NCI-H2081 (cell line): ENCODE results near the gene GATA5.

Experiments
- DNase-seq, 2 experiments: peaks; one replicate each; lab custom pipeline; 2025; lab: John Stamatoyannopoulos, UW

The GATA5 gene

DNA sequence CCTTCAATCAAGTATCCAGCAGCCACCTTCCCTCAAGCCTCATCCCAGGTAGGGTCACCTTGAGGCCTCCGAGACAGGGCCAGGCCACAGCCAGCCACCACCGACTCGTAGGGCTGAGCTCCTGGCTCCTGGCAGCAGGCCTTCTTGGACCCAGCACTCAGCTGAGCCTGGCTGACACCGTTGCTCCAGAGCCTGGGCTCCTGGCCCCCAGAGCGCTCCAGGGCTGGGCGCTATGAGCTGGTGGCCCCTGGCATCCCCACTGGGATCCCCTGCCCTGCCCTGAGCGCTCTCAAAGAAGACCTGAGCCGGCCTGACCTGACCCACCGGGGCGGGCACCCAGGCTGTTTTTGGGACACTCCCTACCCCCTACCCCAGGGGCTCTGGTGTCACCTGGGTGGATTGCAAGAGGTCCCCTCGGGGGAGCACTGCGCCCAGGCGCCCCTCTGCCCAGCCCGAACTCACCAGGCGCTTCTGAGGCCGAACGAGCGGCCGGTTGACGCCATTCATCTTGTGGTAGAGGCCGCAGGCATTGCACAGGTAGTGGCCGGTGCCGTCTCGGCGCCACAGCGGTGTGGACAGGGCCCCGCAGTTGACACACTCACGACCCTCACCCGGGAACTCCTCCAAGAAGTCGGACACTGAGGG, 2.7 kb downstream of the GATA5 start:
- DNase-seq, result no peak

DNA sequence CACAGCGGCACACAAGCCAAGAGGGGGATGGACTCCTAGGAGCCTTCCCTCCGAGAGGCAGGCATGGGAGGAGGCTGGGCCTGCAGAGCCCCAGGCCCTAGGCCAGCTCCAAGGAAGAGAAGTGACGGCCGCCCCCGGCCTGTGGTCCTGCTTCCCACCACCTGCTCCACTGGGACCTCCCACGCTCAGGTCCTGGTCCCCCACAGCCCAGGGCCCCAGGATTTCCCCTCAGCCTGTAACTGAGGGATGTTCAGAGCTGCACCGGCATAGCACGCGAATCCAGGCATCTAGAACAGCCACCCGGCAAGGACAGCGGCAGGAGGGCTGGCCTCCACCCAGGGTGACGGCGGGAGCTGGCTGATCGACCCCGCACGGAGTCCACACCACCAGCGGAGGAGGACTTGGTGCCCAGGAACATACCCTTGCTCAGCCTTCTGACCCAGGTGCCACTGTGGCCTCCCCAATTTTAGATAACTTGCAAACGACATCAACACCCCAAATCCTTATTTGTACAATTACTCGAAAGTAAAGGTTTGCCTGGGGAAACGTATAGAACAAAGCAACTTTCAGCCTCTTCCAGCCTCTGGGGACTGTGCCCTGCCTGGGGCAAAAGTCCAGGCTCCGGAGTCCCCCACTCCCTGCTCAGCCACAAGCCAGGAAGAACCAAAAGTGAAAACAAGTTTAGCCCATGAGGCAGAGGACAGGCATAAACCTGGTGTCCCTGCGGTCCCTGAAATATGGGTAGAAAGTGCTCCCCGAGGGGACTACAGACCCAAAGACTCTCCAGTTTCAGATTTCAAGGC, 3.5 kb downstream of the GATA5 start:
- no peak for DNase-seq

DNA sequence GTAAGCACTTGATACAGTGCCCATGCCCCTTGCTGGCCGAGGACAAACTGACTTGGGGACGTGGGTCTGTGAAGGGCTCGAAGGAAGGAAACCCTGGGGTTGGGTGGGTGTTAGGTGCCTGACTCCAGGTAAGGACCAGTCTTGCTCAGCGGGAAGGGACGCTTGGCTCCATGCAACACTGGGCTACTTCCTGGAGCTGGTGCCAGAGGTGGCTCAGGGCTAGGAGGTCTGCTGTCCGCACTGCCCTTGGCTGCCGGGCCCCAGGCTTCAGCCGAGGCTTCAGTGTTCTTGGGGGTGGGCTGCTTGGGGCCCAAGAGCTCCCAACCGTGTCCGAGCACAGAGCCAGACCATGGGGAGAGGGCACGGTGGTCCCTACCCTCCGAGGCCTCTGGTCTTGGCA, 5.3 kb downstream of the GATA5 start:
- no peak for DNase-seq

DNA sequence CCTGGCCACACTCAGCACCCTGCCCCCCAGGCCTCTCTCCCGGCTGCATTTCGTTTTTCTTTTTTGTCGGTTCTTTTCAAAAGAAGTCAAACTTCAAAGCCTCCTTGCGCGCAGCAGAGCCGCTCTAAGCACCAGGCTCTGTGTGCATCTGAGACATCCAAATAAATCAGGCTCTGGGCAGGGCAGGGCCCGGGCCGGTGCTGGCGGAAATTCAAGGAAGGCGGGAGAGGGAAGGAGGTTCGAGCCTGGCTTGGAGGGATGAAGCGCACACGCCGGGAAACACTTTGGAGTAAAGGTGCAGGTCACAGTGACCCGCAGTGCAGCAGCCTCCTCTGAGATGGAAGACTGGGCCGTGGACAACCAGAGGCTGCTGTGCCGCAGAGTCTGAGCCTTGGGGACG, 5.8 kb downstream of the GATA5 start:
- DNase-seq, result no peak

DNA sequence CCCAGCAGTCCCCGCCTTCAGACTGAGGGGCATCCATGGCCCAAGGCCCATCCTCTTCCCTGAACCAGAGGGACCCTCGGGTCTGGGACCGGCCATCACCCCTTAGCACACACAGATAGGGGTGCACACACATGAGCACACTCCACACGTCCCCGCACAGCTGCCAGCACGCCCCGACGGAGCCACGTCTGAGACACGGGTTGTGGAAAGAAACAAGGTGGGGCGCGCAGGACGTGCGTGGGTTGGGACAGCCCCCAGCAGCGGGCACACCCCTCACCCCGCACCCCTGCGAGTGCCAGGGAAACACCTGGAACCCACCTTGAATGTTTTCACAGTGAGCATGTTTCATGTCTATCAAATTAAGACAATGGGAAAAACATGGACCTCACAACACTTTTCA, 6.4 kb downstream of the GATA5 start:
- DNase-seq, result no peak

DNA sequence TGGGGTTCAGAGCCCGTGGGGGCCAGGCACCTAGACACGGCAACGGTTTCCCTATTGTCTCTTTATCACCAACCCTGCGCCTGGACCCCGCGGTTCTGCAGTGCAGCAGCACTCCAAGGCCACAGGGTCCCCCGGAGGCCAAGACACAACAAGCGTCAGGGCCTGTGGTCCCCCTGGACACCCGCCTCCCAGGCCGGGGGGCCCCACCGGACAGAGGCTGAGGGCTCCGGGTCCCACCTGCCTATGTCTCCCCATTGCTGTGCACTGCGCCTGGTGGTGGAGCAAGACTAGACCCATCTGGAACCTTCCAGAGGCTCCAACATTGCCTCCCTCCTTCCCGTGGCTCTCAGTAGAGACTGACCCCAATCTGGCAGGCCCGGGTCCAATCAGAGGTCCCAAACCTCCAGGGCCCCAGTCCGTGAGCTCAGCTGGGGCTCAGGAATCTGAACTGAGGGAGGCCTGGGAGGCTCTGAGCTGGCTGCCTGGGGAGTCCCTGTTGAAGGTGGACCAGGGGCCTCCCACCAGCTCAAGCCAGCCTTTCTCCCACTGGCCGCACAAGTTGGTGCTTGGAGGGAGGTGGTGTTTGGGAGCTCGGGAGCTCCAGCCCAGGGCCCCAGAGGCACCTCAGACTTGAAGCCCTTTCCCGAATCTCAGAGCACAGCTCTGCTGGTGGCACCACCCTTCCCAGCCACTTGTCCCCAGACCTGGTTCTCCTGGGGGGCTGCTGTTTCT, 8.8 kb downstream of the GATA5 start:
- DNase-seq, result no peak

DNA sequence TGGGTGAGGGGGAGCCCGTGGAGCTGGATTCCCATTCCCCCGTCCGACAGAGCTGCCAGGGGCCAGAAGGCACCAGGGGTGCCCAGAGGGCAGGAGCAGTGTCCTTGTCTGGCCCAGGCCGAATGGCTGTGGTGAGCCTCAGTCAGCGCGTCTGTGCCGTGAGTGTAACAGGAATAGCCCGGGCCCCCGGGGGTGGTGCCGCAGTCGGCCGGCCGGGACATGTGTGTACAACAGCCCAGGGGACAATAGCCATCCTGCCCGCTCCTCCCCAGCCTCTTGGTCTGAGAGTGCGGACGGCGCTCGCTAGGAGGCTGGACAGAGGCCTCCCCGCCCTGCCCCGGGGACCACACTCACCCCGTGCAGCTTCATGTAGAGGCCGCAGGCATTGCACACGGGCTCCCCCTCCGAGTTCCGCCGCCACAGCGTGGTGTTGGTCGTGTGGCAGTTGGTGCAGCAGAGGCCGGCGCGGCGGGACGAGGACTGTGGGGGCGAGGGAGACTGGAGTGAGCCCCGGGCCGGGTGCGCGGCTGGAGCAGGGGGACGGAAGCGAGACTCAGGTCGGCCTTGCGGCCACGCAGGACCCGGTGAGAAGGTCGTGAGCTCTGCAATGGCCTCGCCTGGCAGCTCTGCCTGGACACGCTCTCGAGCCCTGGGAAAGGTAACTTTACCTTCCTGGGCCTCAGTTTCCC, 9.6 kb downstream of the GATA5 start:
- DNase-seq, result no peak

DNA sequence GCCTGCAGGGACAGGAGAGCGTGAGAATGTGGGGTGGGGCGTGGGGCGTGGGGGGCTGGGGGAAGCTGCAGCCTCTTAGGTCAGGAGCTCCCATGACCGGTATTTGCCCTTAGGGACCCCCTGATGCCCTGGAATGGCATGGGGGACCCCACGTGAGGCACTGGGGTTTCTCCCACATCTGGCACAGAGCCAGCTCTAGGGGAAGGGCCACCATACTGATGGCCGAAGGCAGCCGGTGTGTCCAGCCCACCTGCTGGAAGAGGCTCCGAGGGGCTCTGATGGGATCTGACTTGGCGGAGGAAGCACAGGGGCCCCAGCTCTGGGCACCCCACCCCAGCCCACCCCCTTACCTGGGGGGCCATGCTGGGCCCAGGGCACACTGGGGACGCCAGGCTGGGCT, 10.8 kb downstream of the GATA5 start:
- DNase-seq, result no peak

DNA sequence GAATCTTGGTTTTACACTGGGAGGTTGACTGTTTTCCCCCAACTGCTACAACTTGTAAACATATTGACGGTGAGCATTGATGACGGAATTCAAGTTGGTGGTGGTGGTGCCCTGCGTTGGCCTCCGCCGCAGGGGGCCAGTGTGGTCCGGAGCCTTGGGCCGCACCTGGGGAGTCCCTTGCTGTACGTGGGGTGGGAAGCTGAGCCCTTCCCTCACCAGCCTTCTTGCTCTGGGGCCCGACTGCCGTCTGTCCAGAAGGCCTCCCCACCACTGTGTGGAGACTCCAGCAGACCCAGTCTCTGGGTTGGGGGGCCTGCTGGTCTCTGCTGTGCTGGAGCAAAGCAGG, 11.4 kb downstream of the GATA5 start:
- DNase-seq, result no peak

DNA sequence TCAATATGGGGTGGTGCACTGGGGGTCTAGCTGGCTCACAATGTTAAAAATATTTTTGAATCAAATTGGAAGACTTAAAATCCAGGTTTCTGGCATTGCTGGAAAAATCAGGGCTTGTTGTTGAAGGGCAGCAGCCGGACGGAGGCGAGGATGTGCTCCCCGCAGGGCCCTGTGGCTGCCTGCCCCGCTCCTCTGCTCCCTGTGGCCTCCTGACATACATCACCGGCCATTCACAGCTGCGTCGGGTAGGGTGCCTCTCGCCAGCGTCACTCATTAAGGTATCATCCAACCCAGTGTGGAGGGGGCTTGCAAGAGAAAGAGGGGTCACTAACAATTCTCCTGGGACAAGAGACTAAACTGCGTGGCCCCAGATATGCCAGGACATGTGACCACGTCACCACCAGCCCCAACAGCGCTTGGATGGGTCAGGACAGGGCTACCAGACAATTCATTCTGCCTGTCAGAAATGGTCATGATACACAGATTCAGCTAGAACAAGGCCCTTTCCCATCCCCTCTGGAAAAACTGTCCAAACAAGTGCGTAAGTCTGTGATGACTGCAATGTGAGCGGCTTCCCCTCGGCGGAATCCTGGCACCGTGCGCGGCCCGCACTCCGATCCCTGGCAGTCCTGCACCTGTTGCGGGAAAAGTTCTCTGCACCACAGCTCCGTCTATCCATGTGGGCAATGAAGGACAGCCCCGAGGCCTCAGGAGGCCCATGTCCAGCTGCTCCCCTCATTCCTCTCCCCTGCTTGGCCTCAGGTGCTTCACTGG, 12.0 kb downstream of the GATA5 start:
- DNase-seq, result no peak

DNA sequence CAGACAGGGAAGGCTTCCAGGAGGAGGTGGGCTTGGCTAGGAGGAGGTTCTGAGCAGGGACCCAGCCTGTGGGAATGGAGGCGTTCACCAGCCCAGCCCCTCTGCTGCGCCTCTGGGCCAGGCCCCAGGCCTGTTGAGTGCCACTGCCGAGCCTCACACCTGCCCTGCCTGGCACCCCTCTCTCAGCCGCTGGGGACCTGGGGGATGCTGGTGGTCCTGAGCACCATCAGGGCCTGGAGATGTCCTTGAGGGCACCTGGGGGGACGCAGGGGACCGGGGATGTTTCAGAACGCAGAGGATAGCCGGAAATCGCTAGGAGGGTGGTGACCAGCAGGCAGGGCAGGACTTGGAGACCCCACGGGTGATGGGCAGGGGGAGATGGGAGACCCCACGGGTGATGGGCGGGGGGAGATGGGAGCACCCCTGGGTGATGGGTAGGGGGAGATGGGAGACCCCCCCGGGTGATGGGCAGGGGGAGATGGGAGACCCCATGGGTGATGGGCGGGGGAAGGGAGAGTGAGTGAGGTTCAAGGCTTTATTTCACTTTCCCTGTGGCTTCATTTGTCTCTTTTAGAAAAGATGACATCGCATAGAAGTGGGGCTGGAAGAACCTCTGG, 12.7 kb downstream of the GATA5 start:
- DNase-seq, result no peak

DNA sequence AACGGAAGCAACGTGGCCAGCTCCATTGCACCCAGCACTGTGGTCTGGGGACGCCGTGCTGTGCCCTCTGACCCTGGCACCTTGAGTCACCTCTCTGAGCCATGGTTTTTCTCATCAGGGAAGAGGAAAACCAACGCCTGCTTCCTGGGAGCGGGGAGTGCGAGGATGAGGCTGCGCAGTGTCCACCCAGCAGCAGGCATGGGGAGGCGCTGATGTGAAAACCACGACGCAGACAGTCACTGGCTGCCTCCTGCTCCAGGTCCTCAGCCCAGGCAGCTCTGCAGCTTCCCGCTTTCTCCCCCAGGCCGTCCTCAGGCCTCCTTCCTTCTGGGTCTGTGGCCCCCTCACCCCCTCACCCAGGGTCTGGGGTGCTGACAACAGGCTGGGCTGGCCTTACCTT, 14.0 kb downstream of the GATA5 start:
- no peak for DNase-seq

DNA sequence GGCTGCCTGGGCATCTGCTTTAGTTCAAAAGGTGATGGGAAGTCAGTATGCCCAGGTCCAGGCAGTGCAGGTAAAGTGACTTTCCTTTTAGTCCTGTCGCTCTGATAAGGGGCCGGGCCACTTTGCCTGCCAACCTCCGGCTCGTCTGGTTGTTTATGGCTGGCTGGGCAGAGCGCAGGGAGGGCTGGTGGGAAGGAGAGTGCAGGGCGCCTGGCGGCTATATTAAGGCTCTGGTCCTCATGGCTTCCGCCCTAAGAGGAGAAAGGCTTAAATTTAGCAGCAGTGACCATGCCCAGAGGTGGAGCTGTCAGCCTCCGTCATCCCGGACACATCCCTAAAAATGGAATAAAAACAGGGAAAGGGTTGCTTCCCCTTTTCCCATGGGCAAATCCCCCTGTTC, 14.6 kb downstream of the GATA5 start:
- DNase-seq, result no peak

DNA sequence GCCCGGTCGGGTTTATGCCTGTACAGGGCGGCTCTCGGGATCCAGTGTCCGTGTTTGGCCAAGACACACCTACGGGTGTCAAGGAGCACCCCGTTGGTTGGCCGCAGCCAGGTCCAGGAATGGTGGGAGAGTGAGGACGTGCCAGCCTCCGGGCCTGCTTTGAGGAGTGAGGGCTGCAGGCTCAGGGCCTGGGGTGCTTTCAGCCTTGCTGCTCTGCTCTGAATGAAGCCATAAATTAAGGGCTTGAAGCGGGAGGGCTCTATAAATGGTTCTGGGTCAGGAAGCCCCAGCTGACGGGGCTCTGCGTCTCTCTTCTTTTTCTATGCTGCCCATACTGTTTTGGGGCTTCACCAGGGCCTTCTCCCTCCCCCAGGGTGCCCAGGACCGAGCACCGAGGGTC, 15.1 kb downstream of the GATA5 start:
- DNase-seq, result no peak

DNA sequence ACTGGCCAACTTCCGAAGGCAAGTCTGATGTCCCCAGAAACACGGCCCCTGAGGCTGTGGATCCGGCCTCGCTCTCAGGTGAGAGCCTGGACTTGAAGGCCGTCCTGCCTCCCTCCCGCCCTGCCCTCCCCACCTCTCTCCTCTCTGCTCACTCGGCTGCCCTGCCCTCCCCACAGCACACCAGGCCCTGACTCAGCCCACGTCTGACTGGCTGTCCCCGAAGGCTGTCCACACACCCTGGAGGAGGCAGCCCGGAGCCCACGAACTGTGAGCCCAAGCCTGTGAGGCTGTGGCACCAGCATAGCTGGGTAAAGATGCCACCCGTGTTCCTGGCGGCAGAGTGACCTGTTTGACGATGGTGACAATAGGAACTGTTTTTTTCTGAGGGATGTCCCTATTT, 16.3 kb downstream of the GATA5 start:
- no peak for DNase-seq

DNA sequence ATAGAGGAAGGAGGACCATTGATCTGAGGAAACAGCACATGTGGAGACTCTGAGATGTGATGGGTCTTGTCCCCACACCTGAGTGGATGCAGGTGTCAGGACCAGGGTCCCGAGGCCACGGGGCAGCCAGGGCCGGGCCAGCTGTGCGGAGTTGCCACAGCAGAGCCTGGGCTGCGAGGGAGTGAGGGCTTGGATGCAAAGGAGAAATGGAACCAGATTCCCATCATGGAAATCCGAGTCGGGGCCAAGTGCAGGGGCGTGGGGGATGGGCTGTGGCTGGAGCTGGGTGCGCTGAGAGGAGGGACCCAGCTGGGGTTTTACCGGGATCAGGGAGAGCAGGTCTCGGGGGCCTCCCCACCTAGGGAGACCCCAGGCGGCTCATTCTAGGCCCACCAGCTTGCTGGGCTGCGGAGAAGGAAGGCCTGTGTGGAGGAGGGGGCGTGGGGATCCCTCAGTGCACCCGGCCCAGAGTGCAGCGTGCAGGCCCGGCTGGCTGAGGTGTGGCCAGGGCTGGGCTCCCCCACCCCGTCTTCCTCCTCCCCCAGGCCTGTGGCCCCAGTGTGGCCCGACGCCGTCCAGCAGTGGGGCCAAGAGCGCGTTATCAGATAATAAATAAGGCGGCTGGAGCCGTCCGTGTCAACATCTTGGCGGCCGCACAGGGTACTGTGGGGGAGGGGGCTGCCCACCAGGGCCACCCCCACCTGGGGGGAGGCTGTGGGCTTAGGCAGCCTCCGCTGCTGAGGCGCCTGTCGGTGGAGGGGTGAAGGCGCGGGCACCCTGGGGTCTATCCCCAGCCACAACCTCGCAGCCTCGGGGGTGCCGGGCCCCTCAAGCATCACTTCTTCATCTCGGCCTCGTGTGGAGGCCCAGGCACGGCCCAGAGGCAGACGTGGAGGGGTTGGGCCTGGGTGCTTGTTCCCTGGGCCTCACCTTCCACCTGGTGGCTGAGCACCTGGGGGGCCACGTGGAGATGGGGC, 17.2 kb downstream of the GATA5 start:
- no peak for DNase-seq

DNA sequence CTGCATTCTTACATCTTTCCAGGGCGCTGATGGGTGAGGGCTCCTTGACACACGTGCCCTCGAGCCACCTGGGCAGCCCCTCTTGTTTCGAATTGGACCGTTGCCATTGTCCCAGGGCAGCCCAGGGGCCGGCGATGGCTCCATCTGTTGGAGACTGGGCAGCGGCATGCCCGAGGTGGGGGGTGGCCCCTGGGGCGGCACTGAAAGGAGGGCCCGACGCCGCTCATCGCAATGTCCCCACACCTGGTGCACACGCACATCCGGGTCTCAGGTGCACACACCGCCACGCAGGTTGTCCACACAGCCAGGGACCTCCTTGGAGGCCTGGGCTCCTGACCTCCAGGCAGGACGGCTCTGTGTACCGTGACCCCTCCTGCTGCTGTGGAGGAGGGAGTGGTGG, 18.0 kb downstream of the GATA5 start:
- no peak for DNase-seq

DNA sequence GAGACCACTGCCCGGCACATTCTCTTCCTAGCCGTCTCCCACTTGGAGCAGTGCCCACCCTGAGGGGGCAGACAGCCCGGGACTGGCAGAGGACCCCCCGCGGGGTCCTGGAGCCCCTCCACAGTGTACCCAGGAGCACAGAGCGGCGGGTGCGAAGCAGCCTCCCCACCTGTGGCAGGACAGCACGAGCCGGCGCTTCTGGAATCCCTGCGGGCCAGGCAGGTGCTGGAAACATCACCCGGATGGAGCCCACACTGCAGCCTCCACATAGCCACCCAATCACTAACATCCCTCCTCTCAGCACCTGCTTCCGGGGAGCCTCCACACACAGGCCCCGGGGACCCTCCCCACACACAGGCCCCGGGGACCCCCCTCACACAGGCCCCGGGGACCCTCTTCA, 18.7 kb downstream of the GATA5 start:
- no peak for DNase-seq

DNA sequence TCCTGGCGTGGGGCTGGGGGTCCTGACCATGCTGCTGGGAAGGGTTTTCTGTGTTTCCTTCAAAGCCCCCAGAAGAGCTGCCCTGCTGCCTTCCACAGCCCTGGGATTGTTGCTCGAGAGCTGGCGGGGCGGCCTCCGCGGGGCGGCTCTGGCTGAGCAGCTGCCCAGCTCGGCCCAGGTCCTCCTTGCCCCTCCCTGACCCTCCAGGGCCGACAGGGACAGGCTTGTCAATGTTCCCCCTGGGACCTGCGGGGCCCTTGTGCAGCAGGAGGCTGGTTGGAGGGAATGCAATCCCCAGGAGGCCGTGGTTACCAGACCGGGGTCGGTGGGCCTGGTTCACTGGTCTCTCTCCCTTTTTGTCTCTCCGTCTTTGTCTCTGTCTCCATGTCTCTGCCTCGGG, 19.9 kb downstream of the GATA5 start:
- DNase-seq, result no peak

DNA sequence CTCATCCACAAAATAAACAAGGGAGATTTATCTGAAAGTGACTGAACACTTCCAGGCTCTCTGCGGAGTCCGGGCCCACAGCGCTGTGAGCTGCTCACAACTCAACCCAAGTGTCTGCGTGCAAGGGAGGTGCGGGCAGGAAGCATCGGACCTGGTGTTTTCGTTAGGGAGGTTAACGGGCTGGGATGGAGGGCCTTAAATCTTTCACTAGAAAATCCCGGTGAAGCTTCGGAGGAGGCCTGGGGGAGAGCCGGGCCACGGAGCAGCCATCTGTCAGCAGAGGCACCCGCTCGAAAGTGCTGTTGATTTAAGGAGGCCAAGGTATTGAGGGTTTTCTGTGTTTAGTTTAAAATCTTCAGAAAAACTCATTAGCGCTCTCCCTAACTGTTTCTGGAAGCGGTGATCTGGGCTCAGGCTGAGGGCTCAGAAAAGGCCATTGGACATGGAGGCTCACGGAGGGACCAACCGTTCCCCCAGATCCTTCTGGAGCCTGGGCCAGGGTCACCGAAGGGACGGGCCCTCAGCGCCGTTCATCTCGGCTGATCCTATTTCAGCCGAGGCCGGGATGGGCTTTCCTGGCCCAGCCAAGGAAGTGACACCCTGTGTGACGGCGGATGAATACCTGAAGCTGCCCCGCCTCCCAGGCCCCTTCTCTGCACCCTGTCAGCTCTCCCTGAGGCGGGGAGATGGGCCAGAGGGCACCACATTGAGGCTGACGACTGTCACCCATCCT, 20.7 kb downstream of the GATA5 start:
- no peak for DNase-seq
